Glomerular endothelial cell (primary cell): ENCODE data around the gene GNRH2. TPM values are rescaled to one million over a fixed set of nuclear protein-coding genes. Genes with fewer than 3 reads are reported as not detected.
"Not testable (repeated sequence)": the region's sequence is repeated elsewhere in the genome, so short reads cannot be mapped to it uniquely, and the experiment has no call there.

Experiments used
- DNase-seq: peaks from one replicate; pipeline ENCODE4 v3.0.0-alpha.2; 2011; ENCODE audit warnings: low read depth, low spot score; ENCODE audit errors: extremely low read depth
- total RNA-seq: library from RNA; depleted of rRNA; stranded (reverse); fragments of >200 nt; gene quantifications from 2 replicates; pipeline ENCODE4 v1.2.3, GENCODE V29; 2015

Gene GNRH2
- total RNA-seq, 1 donor from 2014 or later, result not detected

- DNase-seq, result no peak
These were observed 29.3 kb downstream of the GNRH2 start for GRCh38 chr20:3072530-3073250.

- not testable (repeated sequence) for DNase-seq
These were observed 29.8 kb downstream of the GNRH2 start for GRCh38 chr20:3073251-3073643.

- no peak for DNase-seq
These were observed 31.4 kb downstream of the GNRH2 start for GRCh38 chr20:3074812-3075211.

GRCh38 chr20:3075315-3075714 is 31.9 kb downstream of the GNRH2 start:
- DNase-seq, result not testable (repeated sequence)

- DNase-seq, result no peak
These were observed 34.3 kb downstream of the GNRH2 start for GRCh38 chr20:3077618-3078134.

- no peak for DNase-seq
These were observed 37.5 kb downstream of the GNRH2 start for GRCh38 chr20:3080939-3081388.

GRCh38 chr20:3081641-3082040 is 38.2 kb downstream of the GNRH2 start:
- DNase-seq, result no peak

- no peak for DNase-seq
These were observed 39.0 kb downstream of the GNRH2 start for GRCh38 chr20:3082306-3082951.

GRCh38 chr20:3082955-3083952 is 39.8 kb downstream of the GNRH2 start:
- no peak for DNase-seq

GRCh38 chr20:3084283-3084985 is 41.0 kb downstream of the GNRH2 start, which contains the start of gene AVP:
Gene AVP, minus strand, starts transcription at chr20:3084724. Its CDS starts 50 bp downstream, at chr20:3084674.
- DNase-seq, result no peak

GRCh38 chr20:3084986-3085360 is 41.6 kb downstream of the GNRH2 start:
- no peak for DNase-seq

GRCh38 chr20:3085571-3086072 is 42.2 kb downstream of the GNRH2 start:
- DNase-seq, result no peak

- no peak for DNase-seq
These were observed 44.6 kb downstream of the GNRH2 start for GRCh38 chr20:3088031-3088430.

GRCh38 chr20:3090565-3090964 is 47.1 kb downstream of the GNRH2 start:
- no peak for DNase-seq

- DNase-seq, result no peak
These were observed 49.4 kb downstream of the GNRH2 start for GRCh38 chr20:3092611-3093379.

GRCh38 chr20:3093861-3094361 is 50.5 kb downstream of the GNRH2 start:
- peak; percentile 37 for DNase-seq

- no peak for DNase-seq
These were observed 51.6 kb downstream of the GNRH2 start for GRCh38 chr20:3094848-3095629.
